Astrocyte (in vitro differentiated cells and primary cell): Measurements from ENCODE around the gene ADGRB2. TPM values are rescaled to one million over a fixed set of nuclear protein-coding genes. Genes with fewer than 3 reads are reported as not detected.

Source experiments
- DNase-seq: peaks from one replicate; pipeline ENCODE4 v3.0.0-alpha.2; 2010; ENCODE audit warnings: low read depth
- FAIRE-seq: peaks from 2 replicates; lab custom pipeline; 2011; peaks lifted over from hg19 to GRCh38; lab: Jason Lieb, UNC
- H2AFZ ChIP-seq: 2 replicates; pipeline ENCODE4 v1.6.0; 2012; ENCODE audit warnings: low read depth, low read length, inconsistent platforms
- H3K27ac ChIP-seq: 2 replicates; pipeline ENCODE4 v1.5.1; 2011; ENCODE audit warnings: low read depth, low read length, inconsistent platforms
- H3K27me3 ChIP-seq: 2 replicates; pipeline ENCODE4 v1.6.0; 2011; ENCODE audit warnings: low read length, inconsistent platforms; ENCODE audit not compliant: insufficient read depth
- H3K36me3 ChIP-seq: 2 replicates; pipeline ENCODE4 v1.5.1; 2011; ENCODE audit warnings: low read length, inconsistent platforms; ENCODE audit not compliant: insufficient read depth
- H3K4me1 ChIP-seq: 2 replicates; pipeline ENCODE4 v1.5.1; 2011; ENCODE audit warnings: low read length, inconsistent platforms; ENCODE audit not compliant: insufficient read depth
- H3K4me2 ChIP-seq: 2 replicates; pipeline ENCODE4 v1.6.0; 2012; ENCODE audit warnings: low read length, inconsistent platforms
- H3K4me3 ChIP-seq: 2 replicates; pipeline ENCODE4 v1.5.1; 2011; ENCODE audit warnings: low read depth, mild to moderate bottlenecking, low read length, inconsistent platforms; ENCODE audit not compliant: insufficient read depth
- H3K79me2 ChIP-seq: 2 replicates; pipeline ENCODE4 v1.6.0; 2012; ENCODE audit warnings: mild to moderate bottlenecking, low read length, inconsistent platforms; ENCODE audit not compliant: insufficient read depth
- H3K9ac ChIP-seq: 2 replicates; pipeline ENCODE4 v1.6.0; 2012; ENCODE audit warnings: mild to moderate bottlenecking, low read length, inconsistent platforms
- H3K9me3 ChIP-seq: 2 replicates; pipeline ENCODE4 v1.5.1; 2012; ENCODE audit warnings: low read depth, mild to moderate bottlenecking, low read length, inconsistent platforms; ENCODE audit not compliant: insufficient read depth
- H4K20me1 ChIP-seq: 2 replicates; pipeline ENCODE4 v1.6.0; 2012; ENCODE audit warnings: low read length, inconsistent platforms; ENCODE audit not compliant: insufficient read depth
- H3K27ac Mint-ChIP-seq: one replicate; pipeline ENCODE4 v1.8.0; 2021; ENCODE audit warnings: mild to moderate bottlenecking, mixed read lengths; ENCODE audit not compliant: unreplicated experiment
- H3K27me3 Mint-ChIP-seq: one replicate; pipeline ENCODE4 v1.8.0; 2021; ENCODE audit warnings: low read depth, mixed read lengths; ENCODE audit not compliant: unreplicated experiment
- H3K36me3 Mint-ChIP-seq: one replicate; pipeline ENCODE4 v1.8.0; 2021; ENCODE audit warnings: low read depth, mixed read lengths; ENCODE audit not compliant: unreplicated experiment
- H3K4me1 Mint-ChIP-seq: one replicate; pipeline ENCODE4 v1.8.0; 2021; ENCODE audit warnings: low read depth, mixed read lengths; ENCODE audit not compliant: unreplicated experiment
- H3K4me3 Mint-ChIP-seq: one replicate; pipeline ENCODE4 v1.8.0; 2021; ENCODE audit warnings: mild to moderate bottlenecking, moderate library complexity, mixed read lengths; ENCODE audit not compliant: unreplicated experiment
- H3K9me3 Mint-ChIP-seq: one replicate; pipeline ENCODE4 v1.8.0; 2021; ENCODE audit warnings: mild to moderate bottlenecking, mixed read lengths; ENCODE audit not compliant: unreplicated experiment
- CTCF ChIP-seq: IDR thresholded peaks from 2 replicates; pipeline ENCODE4 v1.5.1; 2011; ENCODE audit warnings: low read depth, mild to moderate bottlenecking, inconsistent platforms, low read length, moderate library complexity; ENCODE audit not compliant: insufficient read depth
- EZH2 ChIP-seq: IDR thresholded peaks from 2 replicates; pipeline ENCODE4 v1.6.1; 2012; ENCODE audit warnings: mild to moderate bottlenecking, low read length, inconsistent platforms; ENCODE audit not compliant: insufficient read depth
- total RNA-seq: library from RNA; stranded (reverse); gene quantifications from 2 replicates; pipeline ENCODE4 v1.2.1, GENCODE V29; 2021

Gene ADGRB2
- total RNA-seq, 1 donor from 2014 or later = 25.8 TPM

DNA sequence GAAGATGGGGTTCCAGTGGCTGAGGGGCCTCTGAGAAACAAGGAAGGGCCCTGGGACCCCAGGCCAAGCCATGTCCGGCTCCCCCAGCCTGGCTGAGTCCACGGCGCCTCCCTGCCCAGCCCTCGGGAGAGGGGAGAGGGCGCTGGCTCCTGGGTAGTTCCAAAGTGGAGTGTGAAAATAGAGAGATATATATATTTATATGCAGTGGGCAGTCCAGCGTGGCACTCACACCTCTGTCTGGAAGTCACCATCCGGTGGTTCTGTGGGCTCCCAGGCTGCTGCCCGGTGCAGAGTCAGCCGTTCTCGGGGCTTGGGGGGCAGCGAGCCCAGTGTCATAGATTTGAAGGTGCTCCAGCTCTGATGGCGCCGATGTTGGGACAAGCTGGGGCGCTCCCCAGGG, 36.9 kb downstream of the ADGRB2 start:
- H3K4me2 ChIP-seq = no peak overlapping the region
- H3K27ac Mint-ChIP-seq = no peak overlapping the region
- DNase-seq (no peak), FAIRE-seq (no peak)
- TF ChIP-seq EZH2 (no peak), CTCF (no peak)
- peaks cover 7% of the 10 kb centered on the region for H3K4me1 ChIP-seq
- no peak overlapping the region for H3K4me3 ChIP-seq
- H2AFZ ChIP-seq = no peak overlapping the region
- H3K27me3 Mint-ChIP-seq = peaks cover 22% of the 10 kb centered on the region
- no peak overlapping the region for H3K9ac ChIP-seq
- H3K9me3 ChIP-seq = no peaks in the 10 kb centered on the region
- H3K79me2 ChIP-seq = no peaks in the 10 kb centered on the region
- no peaks in the 10 kb centered on the region for H3K36me3 ChIP-seq
- H3K9me3 Mint-ChIP-seq = peaks cover 5% of the 10 kb centered on the region
- H3K36me3 Mint-ChIP-seq = peaks cover 7% of the 10 kb centered on the region
- H3K4me3 Mint-ChIP-seq = no peak overlapping the region
- H3K27ac ChIP-seq = no peak overlapping the region
- H4K20me1 ChIP-seq = peaks cover 7% of the 10 kb centered on the region
- no peaks in the 10 kb centered on the region for H3K27me3 ChIP-seq
- peaks cover 12% of the 10 kb centered on the region for H3K4me1 Mint-ChIP-seq

DNA sequence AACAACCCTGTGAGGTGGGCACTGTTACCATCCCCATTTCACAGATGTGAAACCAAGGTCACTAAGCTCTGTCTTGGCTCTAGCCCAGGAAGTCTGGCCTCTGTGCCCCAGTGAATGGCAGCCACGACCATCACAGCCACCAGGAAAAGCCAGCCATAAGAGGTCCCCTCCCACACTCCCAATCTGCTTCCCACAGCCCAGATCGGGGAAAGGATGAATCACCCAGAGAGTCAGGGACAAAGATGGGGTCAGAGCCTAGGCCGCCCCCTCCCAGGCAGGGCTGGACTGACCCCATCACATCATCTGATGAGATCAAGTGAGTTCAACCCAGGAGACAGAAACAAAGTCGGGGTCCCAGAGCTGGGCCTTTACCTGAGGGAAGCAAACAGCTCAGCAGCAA, 37.4 kb downstream of the ADGRB2 start:
- Histone ChIP-seq H3K4me3 (no peak overlapping the region), H2AFZ (no peak overlapping the region), H4K20me1 (peaks cover 7% of the 10 kb centered on the region), H3K9ac (no peak overlapping the region), H3K36me3 (no peaks in the 10 kb centered on the region), H3K27me3 (no peaks in the 10 kb centered on the region), H3K79me2 (no peaks in the 10 kb centered on the region), H3K27ac (no peak overlapping the region), H3K9me3 (no peaks in the 10 kb centered on the region), H3K4me1 (peaks cover 7% of the 10 kb centered on the region), H3K4me2 (no peak overlapping the region)
- TF ChIP-seq EZH2 (no peak), CTCF (no peak)
- H3K4me3 Mint-ChIP-seq = no peak overlapping the region
- peaks cover 7% of the 10 kb centered on the region for H3K36me3 Mint-ChIP-seq
- H3K4me1 Mint-ChIP-seq = peaks cover 12% of the 10 kb centered on the region
- no peak overlapping the region for H3K27ac Mint-ChIP-seq
- H3K9me3 Mint-ChIP-seq = peaks cover 8% of the 10 kb centered on the region
- no peak for FAIRE-seq
- H3K27me3 Mint-ChIP-seq = peaks cover 27% of the 10 kb centered on the region
- no peak for DNase-seq

- H3K79me2 ChIP-seq = no peaks in the 10 kb centered on the region
- no peak for DNase-seq
Observed at GRCh38 chr1:31725777-31726535, 38.2 kb downstream of the ADGRB2 start.

More at GRCh38 chr1:31725777-31726535, 38.2 kb downstream of the ADGRB2 start:
- Histone ChIP-seq H3K4me2 (no peak overlapping the region), H4K20me1 (peaks cover 7% of the 10 kb centered on the region), H2AFZ (no peak overlapping the region), H3K27me3 (no peaks in the 10 kb centered on the region), H3K9ac (no peak overlapping the region), H3K27ac (no peak overlapping the region), H3K36me3 (no peaks in the 10 kb centered on the region), H3K4me1 (peaks cover 7% of the 10 kb centered on the region), H3K4me3 (no peak overlapping the region), H3K9me3 (no peaks in the 10 kb centered on the region)
- FAIRE-seq = no peak
- H3K4me1 Mint-ChIP-seq = peaks cover 12% of the 10 kb centered on the region
- peaks cover 32% of the 10 kb centered on the region for H3K27me3 Mint-ChIP-seq
- no peak overlapping the region for H3K27ac Mint-ChIP-seq
- H3K4me3 Mint-ChIP-seq = no peak overlapping the region
- TF ChIP-seq CTCF = no peak
- TF ChIP-seq EZH2 = no peak
- peaks cover 7% of the 10 kb centered on the region for H3K36me3 Mint-ChIP-seq
- peaks cover 9% of the 10 kb centered on the region for H3K9me3 Mint-ChIP-seq
